Thoracic aorta (tissue), 2 donors: Measurements from ENCODE around the gene ANKRD24. TPM values are rescaled to one million over a fixed set of nuclear protein-coding genes. Genes with fewer than 3 reads are reported as not detected.

Experiments used
- ATAC-seq: fragments of 150-250 bp; one replicate; pipeline ENCODE4 v1.8.0; 2017; ENCODE audit warnings: low read depth; ENCODE audit not compliant: insufficient number of reproducible peaks, low FRiP score
- DNase-seq: peaks from one replicate; pipeline ENCODE4 v3.0.0-alpha.2; 2020; ENCODE audit warnings: low spot score
- H3K27ac ChIP-seq, 2 donors: fragments of 200-600 bp; sonication (generic); 1 replicate in 1 of 2; 2 replicates in 1 of 2; pipeline ENCODE4 v1.5.1; 2016; ENCODE audit warnings: mild to moderate bottlenecking in 2 of 2, moderate library complexity in 2 of 2
- H3K27me3 ChIP-seq: fragments of 200-600 bp; sonication (generic); replicated peaks from 2 replicates; pipeline ENCODE4 v1.6.0; 2016; ENCODE audit warnings: mild to moderate bottlenecking; ENCODE audit not compliant: insufficient read depth
- H3K36me3 ChIP-seq: fragments of 200-600 bp; sonication (generic); one replicate; pipeline ENCODE4 v1.5.1; 2016
- H3K4me1 ChIP-seq, 2 donors: fragments of 200-600 bp; sonication (generic); 1 replicate in 1 of 2; 2 replicates in 1 of 2; pipeline versions ENCODE4 v1.5.1 to v1.6.0; 2016; ENCODE audit warnings: low read depth in 2 of 2, mild to moderate bottlenecking in 1 of 2; ENCODE audit not compliant: control insufficient read depth in 1 of 2
- H3K4me3 ChIP-seq: fragments of 200-600 bp; sonication (generic); 2 replicates; pipeline ENCODE4 v1.5.1; 2016; ENCODE audit warnings: mild to moderate bottlenecking
- H3K9me3 ChIP-seq: fragments of 200-600 bp; sonication (generic); 2 replicates; pipeline ENCODE4 v1.5.1; 2016
- total RNA-seq, 2 donors: library from RNA; depleted of rRNA; stranded (reverse); fragments of >200 nt; gene quantifications; one replicate each; pipeline versions ENCODE4 v1.1.0 to v1.2.3, GENCODE V29; 2016
- TF ChIP-seq, protein P1 (sequence below): fragments of 200-600 bp; sonication (generic); IDR thresholded peaks from one replicate; pipeline ENCODE4 v1.5.1; 2019; ENCODE audit warnings: antibody characterized with exemption

The ANKRD24 gene
- total RNA-seq, 2 donors from 2014 or later, result 0.28 to 1.1 TPM

DNA sequence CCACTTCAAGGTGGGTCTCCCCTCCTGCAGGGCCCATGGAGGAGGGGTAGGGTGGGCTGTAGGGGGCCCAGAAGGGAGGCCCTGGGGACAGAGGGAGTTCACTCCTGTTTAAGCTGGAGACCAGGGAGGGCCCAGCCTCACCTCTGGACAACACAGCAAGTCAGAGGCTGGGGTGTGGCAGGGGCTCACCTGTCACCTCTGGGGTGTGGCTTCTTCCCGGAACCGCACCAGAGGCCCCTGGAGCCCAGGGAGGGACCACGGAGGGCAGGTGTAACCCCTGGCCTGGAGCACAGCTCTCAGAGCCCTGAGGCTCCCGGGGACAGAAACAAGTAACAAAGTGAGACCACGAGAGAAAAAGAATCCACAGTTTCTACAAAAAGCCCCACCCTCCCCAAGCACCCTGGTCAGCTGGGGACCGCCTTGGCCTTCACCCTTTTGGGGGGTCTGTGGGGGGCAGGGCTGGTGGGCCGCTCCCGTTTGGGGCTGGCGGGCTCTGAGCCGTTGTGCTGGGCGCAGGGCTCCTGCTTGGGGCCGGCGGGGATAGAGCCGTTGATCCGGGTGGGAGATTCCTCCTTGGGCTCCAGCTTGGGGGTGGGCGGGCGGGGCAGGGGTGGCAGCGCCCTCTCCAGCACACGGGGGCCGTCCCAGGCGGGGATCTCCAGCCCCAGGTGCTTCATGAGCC is 8.1 kb upstream of the ANKRD24 start:
- H3K27me3 ChIP-seq, result no peaks in the 10 kb centered on the region
- ATAC-seq (no peak), DNase-seq (no peak)
- no peaks in the 10 kb centered on the region for H3K4me1 ChIP-seq
- peaks cover 17% of the 10 kb centered on the region for H3K36me3 ChIP-seq
- no peaks in the 10 kb centered on the region for H3K9me3 ChIP-seq
- no peak overlapping the region for H3K27ac ChIP-seq
- TF ChIP-seq, protein P1, sequence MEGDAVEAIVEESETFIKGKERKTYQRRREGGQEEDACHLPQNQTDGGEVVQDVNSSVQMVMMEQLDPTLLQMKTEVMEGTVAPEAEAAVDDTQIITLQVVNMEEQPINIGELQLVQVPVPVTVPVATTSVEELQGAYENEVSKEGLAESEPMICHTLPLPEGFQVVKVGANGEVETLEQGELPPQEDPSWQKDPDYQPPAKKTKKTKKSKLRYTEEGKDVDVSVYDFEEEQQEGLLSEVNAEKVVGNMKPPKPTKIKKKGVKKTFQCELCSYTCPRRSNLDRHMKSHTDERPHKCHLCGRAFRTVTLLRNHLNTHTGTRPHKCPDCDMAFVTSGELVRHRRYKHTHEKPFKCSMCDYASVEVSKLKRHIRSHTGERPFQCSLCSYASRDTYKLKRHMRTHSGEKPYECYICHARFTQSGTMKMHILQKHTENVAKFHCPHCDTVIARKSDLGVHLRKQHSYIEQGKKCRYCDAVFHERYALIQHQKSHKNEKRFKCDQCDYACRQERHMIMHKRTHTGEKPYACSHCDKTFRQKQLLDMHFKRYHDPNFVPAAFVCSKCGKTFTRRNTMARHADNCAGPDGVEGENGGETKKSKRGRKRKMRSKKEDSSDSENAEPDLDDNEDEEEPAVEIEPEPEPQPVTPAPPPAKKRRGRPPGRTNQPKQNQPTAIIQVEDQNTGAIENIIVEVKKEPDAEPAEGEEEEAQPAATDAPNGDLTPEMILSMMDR, result no peak
- no peak overlapping the region for H3K4me3 ChIP-seq

DNA sequence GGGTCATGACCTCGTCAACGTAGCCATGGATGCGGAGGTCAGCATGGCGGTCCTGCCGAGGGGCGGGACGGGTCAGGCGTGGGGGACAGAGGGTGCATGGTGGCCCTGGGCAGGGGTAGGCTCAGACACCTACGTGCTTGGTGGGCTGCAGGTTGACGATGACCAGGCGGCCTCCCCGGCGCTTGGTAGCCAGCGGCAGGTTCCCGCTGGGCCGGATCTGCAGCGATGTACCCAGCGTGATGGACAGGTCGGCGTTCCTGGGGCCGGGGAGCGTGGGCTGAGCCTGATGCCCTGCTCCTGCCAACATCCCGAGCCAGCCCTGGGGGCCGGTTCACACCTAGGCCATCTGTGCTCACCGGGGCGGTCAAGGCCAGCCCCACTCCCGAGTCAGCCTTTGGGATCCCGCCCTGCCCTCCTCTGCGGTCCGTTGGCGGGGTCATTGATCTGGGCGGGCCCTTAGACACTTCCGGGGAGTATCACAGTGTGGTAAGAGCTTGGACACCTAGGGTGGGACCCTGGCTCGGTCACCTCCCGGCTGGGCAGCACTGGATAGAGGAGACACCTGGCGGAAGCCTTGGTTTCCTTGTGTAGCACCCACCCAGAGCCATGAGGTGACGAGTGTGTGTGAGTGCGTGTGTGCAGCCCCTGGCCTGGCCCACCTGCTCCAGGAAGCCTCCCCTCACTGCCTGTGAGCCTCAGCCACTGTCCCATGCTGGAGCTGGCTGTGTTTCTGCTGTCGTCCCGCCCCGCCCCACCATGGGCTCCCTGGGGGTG is 7.4 kb upstream of the ANKRD24 start:
- H3K9me3 ChIP-seq, result no peaks in the 10 kb centered on the region
- no peak overlapping the region for H3K27ac ChIP-seq
- H3K36me3 ChIP-seq, result peaks cover 17% of the 10 kb centered on the region

DNA sequence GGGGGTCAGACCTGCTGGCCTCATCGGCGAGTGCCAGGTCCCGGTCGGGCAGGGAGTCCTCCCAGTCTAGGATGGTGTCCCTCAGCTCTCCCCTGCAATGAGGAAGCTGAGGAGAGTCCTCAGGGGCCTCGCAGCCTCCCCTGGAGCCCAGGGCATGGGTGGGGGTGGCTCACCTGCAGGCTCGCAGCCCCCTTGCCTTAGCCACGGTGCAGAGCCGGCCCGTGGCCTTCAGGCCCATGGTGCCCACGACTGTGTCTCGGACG is 6.9 kb upstream of the ANKRD24 start:
- TF ChIP-seq, protein P1, result no peak
- peaks cover 17% of the 10 kb centered on the region for H3K36me3 ChIP-seq
- H3K9me3 ChIP-seq, result no peaks in the 10 kb centered on the region
- ATAC-seq (no peak), DNase-seq (no peak)
- H3K4me1 ChIP-seq, result no peaks in the 10 kb centered on the region
- H3K27ac ChIP-seq, result no peak overlapping the region
- H3K4me3 ChIP-seq, result no peak overlapping the region
- H3K27me3 ChIP-seq, result no peaks in the 10 kb centered on the region

More for the DNA sequence above, 7.4 kb upstream of the ANKRD24 start:
- ATAC-seq (no peak), DNase-seq (no peak)
- H3K4me3 ChIP-seq, result no peak overlapping the region
- no peaks in the 10 kb centered on the region for H3K27me3 ChIP-seq
- TF ChIP-seq, protein P1, result no peak
- no peaks in the 10 kb centered on the region for H3K4me1 ChIP-seq

DNA sequence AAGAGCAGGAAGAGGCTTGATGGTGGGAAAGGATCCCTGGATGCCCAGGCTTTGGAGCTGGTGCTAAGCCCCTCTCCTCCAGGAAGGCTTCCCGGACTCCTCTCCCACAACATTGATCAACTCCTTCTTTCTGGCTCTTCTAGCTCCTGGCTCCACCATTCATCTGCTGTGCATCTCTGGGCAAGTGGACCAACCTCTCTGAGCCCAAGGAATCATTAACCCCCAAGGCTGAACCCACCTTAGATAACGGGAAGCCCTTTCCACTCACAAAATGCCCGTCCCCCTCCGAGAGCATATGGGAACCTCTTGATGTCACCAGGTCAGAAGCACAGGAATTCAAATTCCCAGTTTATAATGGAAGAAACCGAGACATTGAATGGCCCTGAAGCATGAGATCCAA is 5.3 kb upstream of the ANKRD24 start:
- H3K4me1 ChIP-seq, result peaks cover 8 to 10% of the 10 kb centered on the region in 2 donors
- TF ChIP-seq, protein P1, result no peak
- H3K27me3 ChIP-seq, result no peaks in the 10 kb centered on the region
- H3K4me3 ChIP-seq, result no peak overlapping the region
- H3K27ac ChIP-seq, result no peak overlapping the region
- H3K9me3 ChIP-seq, result no peaks in the 10 kb centered on the region
- ATAC-seq, result no peak
- H3K36me3 ChIP-seq, result peaks cover 17% of the 10 kb centered on the region
- no peak for DNase-seq

DNA sequence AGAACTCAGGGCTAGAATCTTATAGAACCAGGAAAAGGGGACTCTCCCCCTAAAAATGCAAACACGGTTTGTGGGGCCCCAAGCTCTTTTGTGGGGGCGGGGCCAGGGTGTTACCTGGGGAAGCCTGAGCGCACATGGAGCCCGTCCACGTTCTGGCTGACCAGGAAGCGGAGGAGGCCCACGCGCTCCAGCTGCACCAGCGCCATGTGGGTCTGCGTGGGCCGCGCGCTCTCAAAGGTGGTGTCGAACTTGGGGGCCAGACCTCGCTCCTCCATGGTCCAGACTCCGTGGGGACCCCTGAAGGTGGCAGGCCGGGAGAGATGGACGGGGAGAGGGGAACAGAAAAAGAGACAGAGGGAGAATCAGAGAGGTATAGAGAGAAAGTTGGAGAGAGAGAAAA is 3.5 kb upstream of the ANKRD24 start:
- Histone ChIP-seq H3K4me3 (no peak overlapping the region), H3K27ac (no peak overlapping the region), H3K27me3 (no peaks in the 10 kb centered on the region), H3K4me1 (peaks cover 8 to 17% of the 10 kb centered on the region in 2 donors), H3K9me3 (no peaks in the 10 kb centered on the region), H3K36me3 (peaks cover 17% of the 10 kb centered on the region)
- DNase-seq, result no peak
- no peak for ATAC-seq
- TF ChIP-seq, protein P1, result no peak
